HepG2 (cell line): ENCODE data around the gene C16orf95. TPM values are rescaled to one million over a fixed set of nuclear protein-coding genes. Genes with fewer than 3 reads are reported as not detected.

Source experiments
- AKAP8 ChIP-seq: sonication (generic); formaldehyde crosslinking; IDR thresholded peaks from 2 replicates; pipeline ENCODE4 v1.5.1; 2020; ENCODE audit warnings: mild to moderate bottlenecking, missing genetic modification reagents
- HNF1B ChIP-seq: sonication (generic); formaldehyde crosslinking; IDR thresholded peaks from 2 replicates; pipeline ENCODE4 v1.5.1; 2020; ENCODE audit warnings: mild to moderate bottlenecking, moderate library complexity, missing genetic modification reagents
- JUNB ChIP-seq: sonication (generic); formaldehyde crosslinking; IDR thresholded peaks from 2 replicates; pipeline ENCODE4 v1.8.0; 2022; ENCODE audit warnings: missing genetic modification reagents, mild to moderate bottlenecking, borderline replicate concordance
- KDM2A ChIP-seq: sonication (generic); formaldehyde crosslinking; IDR thresholded peaks from 2 replicates; pipeline ENCODE4 v1.4.0; 2020; ENCODE audit warnings: low read depth, missing genetic modification reagents, borderline replicate concordance
- LCORL ChIP-seq, 2 experiments: fragments of 450-650 bp in 1 of 2; sonication (generic) in 1 of 2; formaldehyde crosslinking in 1 of 2; IDR thresholded peaks; 2 replicates each; pipeline versions ENCODE4 v1.5.0 to v1.6.1; 2017 to 2020; ENCODE audit warnings: antibody characterized with exemption in 1 of 2, missing genetic modification reagents in 1 of 2
- MAZ ChIP-seq, 2 experiments: sonication (generic) in 1 of 2; formaldehyde crosslinking in 1 of 2; IDR thresholded peaks; 2 replicates each; pipeline versions ENCODE4 v1.5.0 to v1.6.1; 2012 to 2020; ENCODE audit warnings: low read depth in 2 of 2, mild to moderate bottlenecking in 2 of 2, borderline replicate concordance in 1 of 2, improper control_type of control experiment in 1 of 2, low read length in 1 of 2, missing genetic modification reagents in 1 of 2, moderate library complexity in 1 of 2
- MEIS2 ChIP-seq: sonication (generic); formaldehyde crosslinking; IDR thresholded peaks from 2 replicates; pipeline ENCODE4 v1.9.0; 2021; ENCODE audit warnings: mild to moderate bottlenecking, missing genetic modification reagents
- NFKB2 ChIP-seq: sonication (generic); formaldehyde crosslinking; IDR thresholded peaks from 2 replicates; pipeline ENCODE4 v1.4.0; 2020; ENCODE audit warnings: missing genetic modification reagents, borderline replicate concordance
- NONO ChIP-seq, 2 experiments: fragments of 450-650 bp in 1 of 2; sonication (generic) in 1 of 2; formaldehyde crosslinking in 1 of 2; IDR thresholded peaks in 1 of 2; conservative IDR thresholded peaks in 1 of 2; 2 replicates each; pipeline versions ENCODE4 v1.6.1 to v1.8.0; 2017 to 2022; ENCODE audit warnings: mild to moderate bottlenecking in 1 of 2, missing genetic modification reagents in 1 of 2, moderate library complexity in 1 of 2
- RAD21 ChIP-seq: fragments of 450-650 bp; formaldehyde crosslinking; IDR thresholded peaks from 2 replicates; pipeline ENCODE4 v1.5.0; 2020; ENCODE audit warnings: mild to moderate bottlenecking
- RBM39 ChIP-seq: fragments of 200-400 bp; formaldehyde crosslinking; IDR thresholded peaks from one replicate; pipeline ENCODE4 v1.6.1; 2018; ENCODE audit warnings: antibody characterized with exemption, mild to moderate bottlenecking, low read depth, low read length; ENCODE audit not compliant: poor library complexity, severe bottlenecking
- RFX5 ChIP-seq: IDR thresholded peaks from 2 replicates; pipeline ENCODE4 v1.6.1; 2011; ENCODE audit warnings: low read depth, low read length, improper control_type of control experiment
- SMC3 ChIP-seq: IDR thresholded peaks from 2 replicates; pipeline ENCODE4 v1.6.1; 2011; ENCODE audit warnings: low read length, improper control_type of control experiment
- STAG1 ChIP-seq: sonication (generic); formaldehyde crosslinking; IDR thresholded peaks from 2 replicates; pipeline ENCODE4 v1.4.0; 2020; ENCODE audit warnings: missing genetic modification reagents
- TAF1 ChIP-seq: sonication (generic); formaldehyde crosslinking; IDR thresholded peaks from 2 replicates; pipeline ENCODE4 v1.4.0; 2020; ENCODE audit warnings: missing genetic modification reagents
- ZMYM4 ChIP-seq: sonication (generic); formaldehyde crosslinking; IDR thresholded peaks from 2 replicates; pipeline ENCODE4 v1.8.1; 2023; ENCODE audit warnings: mild to moderate bottlenecking, missing genetic modification reagents
- ZNF350 ChIP-seq: sonication (generic); formaldehyde crosslinking; IDR thresholded peaks from 2 replicates; pipeline ENCODE4 v1.4.0; 2020; ENCODE audit warnings: mild to moderate bottlenecking, low read depth, missing genetic modification reagents, borderline replicate concordance
- ZNF572 ChIP-seq: sonication (generic); formaldehyde crosslinking; IDR thresholded peaks from 2 replicates; pipeline ENCODE4 v1.5.1; 2020; ENCODE audit warnings: mild to moderate bottlenecking, missing genetic modification reagents
- ZNF720 ChIP-seq: sonication (generic); formaldehyde crosslinking; IDR thresholded peaks from 2 replicates; pipeline ENCODE4 v1.4.0; 2020; ENCODE audit warnings: missing genetic modification reagents
- ZNF788 ChIP-seq: sonication (generic); formaldehyde crosslinking; IDR thresholded peaks from 2 replicates; pipeline ENCODE4 v1.5.0; 2020; ENCODE audit warnings: mild to moderate bottlenecking, missing genetic modification reagents, borderline replicate concordance
- ZNF879 ChIP-seq: sonication (generic); formaldehyde crosslinking; IDR thresholded peaks from 2 replicates; pipeline ENCODE4 v1.8.1; 2023; ENCODE audit warnings: missing genetic modification reagents
- polyA plus RNA-seq, 8 experiments: library from polyadenylated mRNA; depleted of rRNA in 3 of 8; stranded (reverse) in 7 of 8; unstranded in 1 of 8; fragments of >200 nt; fragmentation: Illumina TruSeq in 4 of 8; extraction: Trizol in 4 of 8; gene quantifications; 2 replicates each; pipeline versions ENCODE4 v1.2.1 to v1.2.3, GENCODE V29; 2011 to 2016; ENCODE audit warnings: low read depth in 4 of 8, missing spikeins in 1 of 8, mixed read lengths in 1 of 8; ENCODE audit not compliant: insufficient read depth in 1 of 8
- total RNA-seq, 5 experiments: library from RNA; depleted of rRNA; stranded (reverse); fragments of >200 nt; fragmentation: Illumina TruSeq; extraction: Trizol; gene quantifications; 2 replicates each; pipeline ENCODE4 v1.2.3, GENCODE V29; 2016; ENCODE audit warnings: low read depth in 1 of 5
- TF ChIP-seq, protein P1 (sequence below): sonication (generic); formaldehyde crosslinking; IDR thresholded peaks from 2 replicates; pipeline ENCODE4 v1.5.1; 2020; ENCODE audit warnings: mild to moderate bottlenecking, missing genetic modification reagents, moderate library complexity

The C16orf95 gene
- total and polyA plus RNA-seq, 2 of the 13 experiments (the other 11 are each of a cell fraction or from before 2014, with no cell fraction given) = 2.8 to 8.6 TPM

DNA sequence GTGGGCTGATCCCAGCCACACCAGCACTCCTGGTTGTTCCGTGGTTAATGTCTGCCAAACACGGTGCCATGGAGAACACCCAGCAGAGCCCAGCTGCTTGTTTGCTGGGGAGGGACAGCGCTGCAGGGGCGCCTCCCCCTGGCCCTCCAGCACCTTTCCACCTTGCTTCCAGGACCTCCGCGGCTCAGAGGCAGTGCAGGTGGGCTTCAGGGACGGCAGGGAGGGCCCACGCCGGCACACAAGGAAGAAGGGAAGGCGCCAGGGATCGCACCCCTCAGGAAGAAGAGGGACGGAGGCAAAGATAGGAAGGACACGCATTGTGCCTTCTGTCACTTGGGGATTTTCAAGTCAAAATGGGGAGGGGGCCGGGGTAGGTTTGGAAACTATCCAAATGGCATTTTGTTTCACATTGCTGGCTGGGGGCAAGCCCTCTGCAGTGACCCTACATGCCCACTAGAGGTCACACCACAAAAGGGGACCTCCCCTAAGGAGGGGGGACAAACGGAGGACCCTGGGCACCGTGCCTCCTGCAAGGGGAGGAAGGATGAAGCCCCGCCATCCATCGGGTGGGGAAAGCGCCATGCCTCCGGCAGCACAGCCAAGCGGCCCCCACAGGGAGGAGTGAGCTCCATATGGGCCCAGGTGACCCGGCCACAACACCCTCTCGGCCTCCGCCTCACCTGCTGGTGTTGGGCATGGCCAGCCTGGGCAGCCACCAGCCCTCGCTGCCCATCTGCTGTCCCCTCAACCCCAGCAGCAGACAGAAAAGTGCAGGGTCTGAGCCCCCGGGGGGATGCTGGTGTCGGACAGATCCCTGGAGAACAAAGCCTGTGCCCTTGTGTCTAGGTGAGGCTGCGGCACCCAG, 7.5 kb upstream of the C16orf95 start (continued):
- TF ChIP-seq ZNF572 (CRISPR knock-in tag) (no peak), RAD21 (CRISPR knock-in tag) (peak; percentile 65), AKAP8 (peak; percentile 83; the same call in 1 of the 2 replicates), NONO (IDR thresholded peaks at IDR 0.05) (no peak), NONO (CRISPR knock-in tag; conservative IDR thresholded peaks at IDR 0.05) (peak; percentile 62; the same call in 1 of the 2 replicates), JUNB (no peak), SMC3 (peak; percentile 62; the same call in 1 of the 2 replicates), HNF1B (CRISPR knock-in tag) (0 out of 2 replicates have a peak, but pooled peaks have one; percentile 40), ZNF350 (CRISPR knock-in tag) (peak; percentile 43; the same call in 1 of the 2 replicates), TAF1 (CRISPR knock-in tag) (0 out of 2 replicates have a peak, but pooled peaks have one; percentile 12), RBM39 (peak; percentile 55), MAZ (IDR thresholded peaks at IDR 0.05; ENCODE audit: borderline replicate concordance, low read depth, low read length) (peak; percentile 91), MAZ (CRISPR knock-in tag; IDR thresholded peaks at IDR 0.05; ENCODE audit: low read depth) (peak; percentile 83), MEIS2 (CRISPR knock-in tag) (peak; percentile 39; the same call in 1 of the 2 replicates), ZNF720 (CRISPR knock-in tag) (0 out of 2 replicates have a peak, but pooled peaks have one; percentile 49), ZNF788 (CRISPR knock-in tag) (peak; percentile 50; the same call in 1 of the 2 replicates), RFX5 (0 out of 2 replicates have a peak, but pooled peaks have one; percentile 14), ZNF879 (CRISPR knock-in tag) (no peak), KDM2A (CRISPR knock-in tag) (0 out of 2 replicates have a peak, but pooled peaks have one; percentile 18), ZMYM4 (CRISPR knock-in tag) (0 out of 2 replicates have a peak, but pooled peaks have one; percentile 11), LCORL (IDR thresholded peaks at IDR 0.05) (no peak), LCORL (CRISPR knock-in tag; IDR thresholded peaks at IDR 0.05) (0 out of 2 replicates have a peak, but pooled peaks have one; percentile 41), STAG1 (CRISPR knock-in tag) (peak; percentile 65), NFKB2 (CRISPR knock-in tag) (peak; percentile 60; the same call in 1 of the 2 replicates)
- TF ChIP-seq, protein P1, sequence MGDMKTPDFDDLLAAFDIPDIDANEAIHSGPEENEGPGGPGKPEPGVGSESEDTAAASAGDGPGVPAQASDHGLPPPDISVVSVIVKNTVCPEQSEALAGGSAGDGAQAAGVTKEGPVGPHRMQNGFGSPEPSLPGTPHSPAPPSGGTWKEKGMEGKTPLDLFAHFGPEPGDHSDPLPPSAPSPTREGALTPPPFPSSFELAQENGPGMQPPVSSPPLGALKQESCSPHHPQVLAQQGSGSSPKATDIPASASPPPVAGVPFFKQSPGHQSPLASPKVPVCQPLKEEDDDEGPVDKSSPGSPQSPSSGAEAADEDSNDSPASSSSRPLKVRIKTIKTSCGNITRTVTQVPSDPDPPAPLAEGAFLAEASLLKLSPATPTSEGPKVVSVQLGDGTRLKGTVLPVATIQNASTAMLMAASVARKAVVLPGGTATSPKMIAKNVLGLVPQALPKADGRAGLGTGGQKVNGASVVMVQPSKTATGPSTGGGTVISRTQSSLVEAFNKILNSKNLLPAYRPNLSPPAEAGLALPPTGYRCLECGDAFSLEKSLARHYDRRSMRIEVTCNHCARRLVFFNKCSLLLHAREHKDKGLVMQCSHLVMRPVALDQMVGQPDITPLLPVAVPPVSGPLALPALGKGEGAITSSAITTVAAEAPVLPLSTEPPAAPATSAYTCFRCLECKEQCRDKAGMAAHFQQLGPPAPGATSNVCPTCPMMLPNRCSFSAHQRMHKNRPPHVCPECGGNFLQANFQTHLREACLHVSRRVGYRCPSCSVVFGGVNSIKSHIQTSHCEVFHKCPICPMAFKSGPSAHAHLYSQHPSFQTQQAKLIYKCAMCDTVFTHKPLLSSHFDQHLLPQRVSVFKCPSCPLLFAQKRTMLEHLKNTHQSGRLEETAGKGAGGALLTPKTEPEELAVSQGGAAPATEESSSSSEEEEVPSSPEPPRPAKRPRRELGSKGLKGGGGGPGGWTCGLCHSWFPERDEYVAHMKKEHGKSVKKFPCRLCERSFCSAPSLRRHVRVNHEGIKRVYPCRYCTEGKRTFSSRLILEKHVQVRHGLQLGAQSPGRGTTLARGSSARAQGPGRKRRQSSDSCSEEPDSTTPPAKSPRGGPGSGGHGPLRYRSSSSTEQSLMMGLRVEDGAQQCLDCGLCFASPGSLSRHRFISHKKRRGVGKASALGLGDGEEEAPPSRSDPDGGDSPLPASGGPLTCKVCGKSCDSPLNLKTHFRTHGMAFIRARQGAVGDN (CRISPR knock-in tag) = peak; percentile 20; the same call in 1 of the 2 replicates
